NCI-H187 treated with DMSO at 0.1 percent for 48 hours (cell line): Measurements from ENCODE around the gene ZFAND6.
"Not testable (repeated sequence)": the region's sequence is repeated elsewhere in the genome, so short reads cannot be mapped to it uniquely, and the experiment has no call there.

Experiments
- DNase-seq: peaks from one replicate; lab custom pipeline; 2025; lab: John Stamatoyannopoulos, UW

ZFAND6 gene

DNA sequence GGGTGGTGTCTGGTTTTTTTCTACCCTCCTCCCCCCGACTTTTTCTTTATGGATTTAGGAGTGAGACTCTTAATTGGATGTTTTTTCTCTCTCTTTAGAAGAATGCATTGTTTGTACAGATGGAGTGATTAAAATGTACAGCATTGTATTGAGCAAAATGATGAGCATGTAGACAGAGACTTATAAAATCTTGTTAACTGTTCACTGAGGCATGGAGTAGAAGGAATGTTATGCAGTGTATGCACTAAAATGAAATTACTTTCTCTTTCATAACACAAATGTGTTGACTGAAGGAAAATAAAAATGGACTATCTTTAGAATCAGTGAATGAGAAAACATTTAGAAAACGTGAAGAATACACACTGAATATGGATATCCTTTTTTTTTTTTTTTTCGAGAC, 39.8 kb downstream of the ZFAND6 start:
- no peak for DNase-seq

DNA sequence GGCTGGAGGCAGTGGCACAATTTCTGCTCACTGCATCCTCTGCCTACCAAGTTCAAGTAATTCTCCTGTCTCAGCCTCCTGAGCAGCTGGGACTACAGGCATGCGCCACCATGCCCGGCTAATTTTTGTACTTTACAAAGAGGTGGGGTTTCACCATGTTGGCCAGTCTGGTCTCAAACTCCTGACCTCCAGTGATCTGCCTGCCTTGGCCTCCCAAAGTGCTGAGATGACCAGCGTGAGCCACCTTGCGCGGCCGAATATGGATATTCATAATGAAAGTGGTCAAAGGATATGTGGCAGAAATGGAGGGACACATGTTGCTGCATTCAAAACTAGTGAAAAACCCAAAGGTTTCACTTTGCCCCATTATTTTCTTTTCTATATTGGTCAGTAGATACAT, 40.2 kb downstream of the ZFAND6 start:
- DNase-seq, result not testable (repeated sequence)

DNA sequence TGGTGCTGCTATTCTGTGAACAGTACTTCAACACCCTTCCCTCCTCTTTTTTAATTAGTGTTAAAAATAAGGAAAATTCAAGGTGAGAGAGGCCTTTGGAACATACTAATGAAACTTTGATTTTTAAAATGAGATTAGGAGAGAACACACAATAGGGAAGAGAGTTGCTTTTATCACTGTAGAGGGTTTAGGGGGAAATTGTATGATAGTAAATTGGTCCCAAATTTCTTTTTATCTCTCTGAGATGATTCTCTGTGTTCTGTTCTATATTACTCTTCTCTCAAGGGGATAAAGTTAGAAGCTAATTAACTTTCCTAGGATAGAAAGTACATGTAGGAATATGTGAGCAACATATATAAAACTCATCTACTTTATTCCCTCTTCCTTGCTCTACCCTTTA, 40.8 kb downstream of the ZFAND6 start:
- no peak for DNase-seq

DNA sequence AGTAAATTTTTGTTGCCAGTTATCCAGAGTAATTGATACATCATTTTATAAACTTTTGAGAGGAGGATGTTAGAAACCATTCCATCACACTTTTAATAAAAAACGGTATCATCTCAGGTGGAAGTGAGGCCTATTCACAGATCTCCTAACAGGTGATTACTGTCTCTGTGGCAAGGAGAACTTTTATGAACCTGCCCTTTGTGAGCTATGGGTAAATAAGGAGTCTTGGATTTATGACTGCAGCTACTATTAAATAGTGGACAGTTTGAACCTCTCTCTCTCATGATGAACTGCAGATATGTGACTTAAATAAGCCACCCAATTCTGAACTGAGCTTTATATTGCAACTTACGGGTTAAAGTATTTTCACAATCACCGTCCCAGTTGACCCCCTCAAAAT, 45.7 kb downstream of the ZFAND6 start:
- no peak for DNase-seq

DNA sequence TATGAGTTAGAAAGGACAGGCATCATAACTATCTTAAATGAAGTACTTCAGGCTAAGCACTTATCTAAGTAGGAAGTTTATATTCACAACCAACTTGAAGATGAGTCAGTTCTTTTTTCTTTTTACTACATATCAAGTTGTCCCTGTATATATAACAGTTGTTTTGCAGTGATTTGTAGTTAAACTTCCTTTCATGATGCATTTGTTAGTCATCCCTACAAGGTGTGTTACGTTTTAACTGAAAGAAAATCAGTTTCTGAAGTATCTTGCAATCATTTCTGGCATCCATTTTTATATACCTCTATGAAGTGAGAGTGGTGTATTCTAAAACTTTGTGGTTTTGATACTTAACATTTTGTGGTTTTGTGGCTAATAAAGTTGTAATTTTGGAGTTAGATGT, 46.1 kb downstream of the ZFAND6 start:
- DNase-seq, result no peak

DNA sequence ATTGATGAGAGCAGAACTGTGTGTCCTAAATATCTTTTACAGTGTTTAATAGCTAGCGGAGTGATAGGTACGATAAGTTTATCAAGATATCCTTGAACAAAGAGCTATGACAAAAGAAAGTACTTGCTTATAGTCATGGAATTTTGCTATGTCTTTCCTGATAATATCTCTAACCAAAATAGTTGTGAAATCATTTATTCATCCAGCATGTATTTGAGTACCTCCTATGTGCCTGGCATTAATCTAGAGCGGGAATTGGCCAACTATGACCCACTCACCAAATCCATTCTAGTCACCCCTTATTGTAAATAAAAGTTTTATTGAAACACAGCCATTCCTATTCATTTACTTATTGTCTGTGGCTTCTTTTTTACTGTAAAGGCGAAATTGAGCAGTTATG, 46.6 kb downstream of the ZFAND6 start:
- DNase-seq, result no peak

DNA sequence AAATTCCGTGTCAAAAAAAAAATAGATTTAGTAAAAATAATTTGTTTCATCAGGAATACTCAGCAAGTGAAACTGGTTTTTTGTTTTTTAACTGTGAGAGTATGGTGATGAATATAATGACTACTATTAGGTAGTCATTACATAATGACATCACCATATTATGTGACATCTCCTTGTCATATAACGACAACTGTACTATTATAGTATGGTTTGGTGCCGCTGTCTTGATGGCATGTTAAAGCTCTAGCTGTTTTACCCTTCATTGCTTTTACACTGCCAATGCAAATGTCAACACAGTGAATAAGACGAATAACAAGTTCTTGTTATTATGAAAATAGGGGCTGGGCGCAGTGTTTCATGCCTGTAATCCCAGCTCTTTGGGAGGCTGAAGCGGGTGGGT, 47.7 kb downstream of the ZFAND6 start:
- DNase-seq, result no peak

DNA sequence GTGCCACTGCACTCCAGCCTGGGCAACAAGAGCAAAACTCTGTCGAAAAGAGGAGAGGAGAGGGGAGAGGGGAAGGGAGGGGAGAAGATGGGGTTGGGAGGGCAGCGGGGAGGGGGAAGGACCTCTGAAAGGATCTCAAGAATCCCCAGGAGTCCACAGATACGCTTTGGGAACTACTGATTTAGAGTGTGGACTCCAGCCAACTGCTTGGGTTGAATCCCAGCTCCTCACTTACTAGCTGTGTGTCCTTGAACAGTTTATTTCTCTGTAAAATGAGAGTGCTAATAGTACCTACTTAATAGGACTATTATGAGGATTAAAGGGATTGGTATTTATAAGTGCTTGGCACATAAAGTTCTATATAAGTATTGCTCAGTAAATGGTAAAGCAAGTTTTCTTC, 48.3 kb downstream of the ZFAND6 start:
- DNase-seq, result no peak

DNA sequence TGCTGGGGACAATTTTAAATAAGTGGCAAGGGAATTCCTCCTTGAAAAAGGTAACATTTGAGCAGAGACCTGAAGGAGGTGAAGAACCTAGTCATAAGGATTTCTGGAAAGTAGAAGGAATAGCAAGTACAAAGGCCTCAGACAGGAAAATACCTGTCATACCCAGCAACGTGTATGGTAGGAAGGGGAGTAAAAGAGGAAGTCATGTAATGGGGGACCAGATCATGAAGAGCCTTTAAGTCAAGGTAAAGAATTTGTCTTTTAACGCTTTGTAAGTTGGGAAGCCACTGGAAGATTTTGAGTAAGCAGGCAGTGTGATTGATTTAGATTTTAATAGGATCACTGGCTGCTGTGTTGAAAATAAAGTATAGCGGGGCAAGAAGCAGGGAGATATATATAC, 49.9 kb downstream of the ZFAND6 start:
- DNase-seq, result no peak

DNA sequence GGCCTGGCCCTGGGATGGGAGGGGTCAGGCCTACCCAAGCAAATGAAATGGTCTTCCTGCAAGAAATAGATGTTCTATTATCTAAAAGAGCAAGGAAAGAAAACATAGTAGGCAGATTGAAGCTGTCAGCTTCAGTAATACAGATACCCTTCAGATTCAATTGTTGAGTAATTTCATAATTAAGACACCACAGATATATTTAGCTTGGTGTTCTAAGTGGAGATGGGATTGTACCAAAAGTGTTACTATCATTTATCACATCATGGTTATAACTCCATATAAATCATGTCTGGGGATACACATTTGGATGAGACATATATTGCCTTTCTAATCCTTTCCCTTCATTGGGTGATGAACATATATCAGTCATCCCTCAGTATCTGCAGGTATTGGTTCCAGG, 51.4 kb downstream of the ZFAND6 start:
- DNase-seq, result no peak

DNA sequence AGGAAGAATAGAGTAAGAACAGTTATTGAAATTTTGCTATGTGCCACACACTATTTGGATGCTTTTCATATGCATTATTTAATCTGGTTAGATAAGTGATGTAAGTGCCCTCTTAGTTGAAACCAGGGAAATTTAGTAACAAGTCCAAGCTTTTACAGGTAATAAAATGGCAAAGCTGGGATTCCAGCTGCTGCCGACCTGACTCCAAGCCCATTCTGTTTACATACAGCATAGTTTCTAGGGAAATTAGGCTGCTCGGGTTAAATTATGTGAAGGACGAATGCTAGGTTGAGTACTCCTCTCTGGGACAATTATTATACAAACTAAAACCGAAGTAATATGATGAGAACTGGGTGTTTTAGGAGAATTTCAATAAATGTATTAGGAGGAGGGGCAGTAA, 54.6 kb downstream of the ZFAND6 start:
- DNase-seq, result no peak

DNA sequence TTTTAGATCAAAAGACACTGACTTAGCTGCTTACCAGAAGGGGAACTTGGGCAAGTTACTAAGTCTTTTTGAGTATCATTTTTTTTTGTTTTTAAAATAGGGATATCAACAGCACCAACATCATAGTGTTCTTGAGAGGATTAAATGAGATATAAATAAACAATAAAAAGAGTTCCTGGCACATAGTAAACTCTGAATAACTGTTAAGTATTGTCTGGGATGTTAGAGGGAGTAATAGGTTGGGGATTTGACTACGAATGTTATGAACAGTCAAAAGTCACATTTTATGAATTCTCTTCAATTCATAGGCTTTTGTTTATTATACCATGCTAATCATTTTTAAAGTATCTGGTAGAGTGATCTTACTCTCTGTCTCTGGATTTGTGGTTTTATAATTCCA, 55.5 kb downstream of the ZFAND6 start:
- no peak for DNase-seq

DNA sequence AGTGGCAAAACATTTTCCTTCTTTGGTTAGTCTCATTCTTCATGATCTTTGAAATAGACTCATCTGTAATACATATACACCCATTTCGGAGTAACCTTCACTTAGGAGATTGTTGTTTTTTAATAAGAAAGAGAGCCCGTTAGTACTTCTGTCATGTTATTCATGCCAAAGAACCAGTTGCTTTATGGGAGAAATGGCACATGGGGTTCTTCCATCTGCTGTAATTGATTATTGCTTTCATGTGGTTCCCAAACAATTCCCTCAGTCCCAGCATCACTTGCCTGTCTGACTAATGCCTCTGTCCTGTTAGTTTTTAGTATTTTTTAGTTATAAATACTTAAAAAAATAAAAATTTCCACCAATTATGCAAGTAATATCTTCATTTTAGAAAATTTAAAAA, 59.5 kb downstream of the ZFAND6 start:
- no peak for DNase-seq

DNA sequence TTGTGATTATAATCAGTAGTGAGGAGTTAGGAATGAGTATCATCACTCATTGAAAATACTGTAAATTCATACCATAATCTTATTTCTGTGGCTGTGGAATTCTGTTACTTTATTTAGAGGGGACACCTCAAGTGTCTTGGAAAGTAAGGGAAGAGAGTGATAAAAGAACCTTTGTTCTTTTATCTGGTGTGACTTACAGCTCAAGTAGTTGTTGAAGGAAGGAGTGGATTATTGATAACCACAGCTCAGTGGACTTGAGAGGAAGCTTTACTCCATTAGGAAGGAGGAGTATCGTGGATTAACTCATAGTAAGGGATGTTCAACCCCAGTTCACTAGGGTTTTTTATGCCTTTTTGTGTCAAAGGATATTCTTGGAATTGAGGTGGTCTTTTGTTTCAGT, 61.2 kb downstream of the ZFAND6 start:
- DNase-seq, result no peak

DNA sequence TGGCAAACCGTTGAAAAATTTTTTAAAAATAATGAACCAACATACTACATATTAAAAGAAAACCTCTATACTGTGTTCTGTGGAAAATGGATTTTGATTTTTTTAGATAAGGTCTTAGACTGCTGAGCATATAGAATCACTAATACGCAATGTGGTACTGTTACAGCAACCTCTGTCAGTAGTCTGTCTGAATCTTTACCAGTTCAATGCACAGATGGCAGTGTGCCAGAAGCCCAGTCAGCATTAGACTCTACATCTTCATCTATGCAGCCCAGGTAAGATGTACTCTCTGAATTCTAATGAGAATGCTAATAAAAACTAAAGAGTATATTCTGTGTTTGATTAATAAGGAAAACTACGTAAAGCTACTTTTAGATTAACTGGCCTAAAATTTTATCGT, 62.1 kb downstream of the ZFAND6 start:
- no peak for DNase-seq

DNA sequence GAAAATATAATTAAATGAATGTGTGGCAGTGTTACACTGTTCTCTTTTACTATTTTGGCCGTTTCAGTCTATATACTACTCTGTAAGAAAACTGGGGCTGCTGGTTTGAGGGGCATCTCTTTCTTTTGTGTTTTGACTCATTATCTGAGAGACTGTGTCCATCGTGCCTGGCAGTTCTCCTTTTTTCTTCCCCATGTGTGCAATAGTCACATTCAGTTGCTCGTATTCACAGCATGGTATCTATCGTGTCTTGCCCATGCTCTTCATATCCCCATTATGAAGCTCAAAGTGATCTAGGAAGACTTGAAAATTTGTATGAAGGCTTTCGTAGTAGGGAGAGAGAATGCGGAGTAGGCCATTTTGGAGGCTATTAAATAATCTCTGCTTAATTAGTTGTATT, 63.6 kb downstream of the ZFAND6 start:
- DNase-seq, result no peak

DNA sequence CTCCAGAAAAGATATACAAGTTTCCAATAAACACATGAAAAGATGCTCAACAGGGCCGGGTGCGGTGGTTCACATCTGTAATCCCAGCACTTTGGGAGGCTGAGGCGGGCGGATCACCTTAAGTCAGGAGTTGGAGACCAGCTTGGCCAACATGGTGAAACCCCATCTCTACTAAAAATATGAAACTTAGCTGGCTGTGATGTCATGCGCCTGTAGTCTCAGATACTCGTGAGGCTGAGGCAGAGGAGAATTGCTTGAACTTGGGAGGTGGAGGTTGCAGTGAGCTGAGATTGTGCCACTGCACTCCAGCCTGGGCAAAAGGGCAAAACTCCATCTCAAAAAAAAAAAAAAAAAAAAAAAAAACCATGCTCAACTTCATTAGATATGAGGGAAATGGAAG, 67.8 kb downstream of the ZFAND6 start:
- not testable (repeated sequence) for DNase-seq

DNA sequence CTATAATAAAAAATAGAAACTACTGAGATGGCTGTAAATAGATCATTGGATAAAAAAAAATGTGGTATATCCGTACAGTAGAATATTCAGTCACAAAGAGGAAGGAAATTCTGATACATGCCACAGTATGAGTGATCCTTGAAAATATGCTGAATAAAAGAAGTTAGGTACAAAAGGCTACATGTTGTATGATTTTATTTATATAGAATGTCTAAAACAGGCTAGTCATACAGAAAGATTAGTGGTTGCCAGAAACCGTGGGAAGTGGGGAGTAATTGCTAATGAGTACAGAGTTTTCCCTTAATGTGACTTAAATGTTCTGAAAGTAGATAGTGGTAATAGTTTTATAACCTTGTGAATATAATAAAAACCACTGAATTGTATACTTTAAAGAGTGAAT, 68.4 kb downstream of the ZFAND6 start:
- DNase-seq, result no peak

DNA sequence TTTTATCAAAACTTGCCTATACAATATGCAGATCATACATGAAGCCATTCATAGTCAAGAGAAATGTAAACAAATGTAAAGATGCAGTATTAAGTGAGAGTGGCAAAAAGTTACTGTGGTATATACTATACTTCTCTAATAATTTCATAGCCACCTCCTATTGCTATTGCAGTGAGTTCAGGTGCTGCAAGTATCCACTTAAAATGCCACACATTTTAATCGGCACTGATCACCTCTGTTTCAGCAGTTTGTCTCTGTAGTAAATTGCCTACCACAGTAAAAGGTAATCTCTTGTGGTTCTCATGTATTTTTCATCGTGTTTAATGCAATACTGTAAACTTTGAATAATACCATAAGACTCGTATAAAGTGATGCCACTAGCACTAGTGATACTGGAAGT, 72.9 kb downstream of the ZFAND6 start:
- no peak for DNase-seq

DNA sequence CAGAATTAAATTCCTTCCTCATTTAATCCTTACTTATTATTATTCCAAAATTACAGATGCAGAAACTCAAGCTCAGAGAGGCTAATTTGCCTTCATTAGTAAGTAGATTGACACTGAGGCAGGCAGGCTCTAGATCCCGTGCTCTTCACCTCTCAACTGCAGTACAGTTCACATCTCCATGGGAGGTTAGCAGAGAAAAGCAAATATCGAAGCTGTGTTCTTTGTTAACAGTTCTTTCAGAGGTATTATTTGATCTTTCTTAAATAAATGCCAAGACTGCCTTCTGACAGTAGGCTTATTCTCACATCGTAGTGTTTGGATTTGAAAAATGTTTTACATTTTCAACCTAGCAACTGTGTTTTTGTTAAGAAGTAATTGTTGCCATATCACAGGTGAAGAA, 77.4 kb downstream of the ZFAND6 start:
- no peak for DNase-seq

DNA sequence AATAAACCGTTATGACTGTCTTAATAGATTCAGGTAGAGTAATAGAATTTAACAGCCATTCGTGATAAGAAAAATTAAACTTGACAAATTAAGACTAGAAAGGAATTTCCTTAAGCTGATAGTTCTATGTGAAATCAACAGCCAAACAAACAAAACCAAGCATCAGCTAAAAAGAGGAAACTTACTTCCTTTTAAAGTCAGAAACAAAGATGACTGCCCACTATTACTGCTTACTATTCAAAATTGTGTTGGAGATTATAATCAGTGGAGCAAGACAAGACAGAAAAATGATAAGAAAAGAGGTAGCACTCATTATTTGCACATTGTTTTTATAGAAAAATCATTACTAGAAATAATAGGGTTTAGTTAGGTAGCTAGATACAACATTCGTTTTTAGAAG, 79.5 kb downstream of the ZFAND6 start:
- DNase-seq, result no peak

DNA sequence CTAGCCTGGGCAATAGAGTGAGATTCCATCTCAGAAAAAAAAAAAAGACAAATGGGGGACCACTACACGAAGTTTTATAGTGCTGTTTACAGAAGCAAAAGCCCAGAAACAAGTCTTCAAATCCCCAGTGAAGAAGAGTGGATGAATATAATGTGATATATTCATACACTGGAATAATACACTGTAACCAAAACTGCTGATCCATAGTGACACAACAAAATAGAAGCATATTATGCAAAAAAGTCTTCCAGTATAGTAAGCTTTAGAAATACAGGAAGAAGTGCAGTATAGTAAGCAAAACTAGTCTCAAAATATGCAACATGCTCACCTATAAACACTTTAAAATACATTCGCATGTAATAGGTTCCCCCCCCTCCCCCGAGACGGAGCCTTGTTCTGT, 81.4 kb downstream of the ZFAND6 start:
- no peak for DNase-seq

DNA sequence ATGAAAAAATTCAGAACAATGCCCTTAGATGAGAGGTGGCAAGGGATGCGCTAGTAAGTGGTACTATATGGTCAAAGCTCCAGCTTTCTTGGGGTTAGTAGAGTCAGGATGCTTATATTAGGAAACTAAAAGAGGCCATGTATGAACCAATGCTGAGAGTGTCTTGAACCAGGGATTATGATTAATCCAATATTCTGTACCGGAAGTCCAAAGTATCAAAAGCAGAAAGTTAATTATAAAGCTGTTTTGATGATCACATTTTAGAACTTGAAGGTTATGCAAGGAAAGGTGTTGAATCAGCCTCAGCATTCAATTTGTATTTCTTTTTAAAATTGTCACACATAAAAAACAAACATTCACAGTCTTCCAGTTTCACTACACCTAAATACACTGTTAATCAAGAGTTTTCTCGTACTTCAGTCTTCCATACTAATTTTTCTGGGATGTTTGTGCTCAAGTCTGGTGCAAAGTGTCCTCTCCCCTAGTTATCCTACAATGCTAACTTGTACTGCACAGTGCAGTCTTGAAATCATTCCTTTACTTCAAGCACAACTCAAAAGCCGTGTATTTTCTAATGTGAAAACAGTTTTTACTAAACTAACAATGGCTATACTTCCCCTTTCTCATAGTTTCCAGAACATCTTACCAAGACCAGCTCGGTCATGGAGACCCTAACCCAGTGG, 82.6 kb downstream of the ZFAND6 start:
- no peak for DNase-seq

DNA sequence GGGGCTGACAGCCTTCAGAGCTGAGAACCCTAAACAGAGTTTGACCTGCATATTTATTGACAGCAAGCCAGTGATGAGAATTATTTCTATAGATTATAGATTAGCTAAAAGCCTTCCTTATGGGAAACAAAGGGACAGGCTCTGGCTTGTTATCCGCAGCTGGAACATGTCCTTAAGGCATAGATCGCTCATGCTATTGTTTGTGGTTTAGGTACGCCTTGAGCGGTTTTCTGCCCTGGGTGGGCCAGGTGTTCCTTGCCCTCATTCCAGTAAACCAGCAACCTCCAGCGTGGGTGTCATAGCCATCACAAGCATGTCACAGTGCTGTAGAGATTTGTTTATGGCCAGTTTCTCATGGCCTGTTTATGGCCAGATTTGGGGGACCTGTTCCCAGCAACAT, 83.2 kb downstream of the ZFAND6 start:
- DNase-seq, result no peak

DNA sequence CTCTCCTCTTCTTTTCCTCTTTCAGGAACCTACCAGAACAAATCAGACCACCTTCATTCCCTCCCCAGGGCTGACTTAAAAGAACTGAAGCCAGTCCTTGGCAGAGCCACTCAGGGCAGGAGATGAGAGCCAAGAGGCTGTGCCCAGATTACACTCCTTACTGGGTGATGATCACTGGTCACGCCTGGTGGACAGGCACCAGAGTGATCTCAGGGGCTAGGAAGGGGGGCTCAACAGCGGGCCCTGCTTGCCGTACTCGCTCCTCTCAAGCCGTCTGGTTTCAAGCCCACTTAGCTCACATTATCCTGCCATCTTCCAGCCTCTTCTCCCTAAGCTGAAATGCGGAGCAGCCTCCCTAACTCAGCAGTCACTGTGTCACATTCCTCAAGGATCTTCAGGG, 91.7 kb downstream of the ZFAND6 start:
- DNase-seq, result no peak
